Measurements from ENCODE around the gene ACTMAP.
"Not testable (repeated sequence)": the region's sequence is repeated elsewhere in the genome, so short reads cannot be mapped to it uniquely, and the experiment has no call there.

ACTMAP gene

GRCh38 chr19:40791349-40791748, 41.1 kb upstream of the ACTMAP start:
- TF ChIP-seq, protein P1, sequence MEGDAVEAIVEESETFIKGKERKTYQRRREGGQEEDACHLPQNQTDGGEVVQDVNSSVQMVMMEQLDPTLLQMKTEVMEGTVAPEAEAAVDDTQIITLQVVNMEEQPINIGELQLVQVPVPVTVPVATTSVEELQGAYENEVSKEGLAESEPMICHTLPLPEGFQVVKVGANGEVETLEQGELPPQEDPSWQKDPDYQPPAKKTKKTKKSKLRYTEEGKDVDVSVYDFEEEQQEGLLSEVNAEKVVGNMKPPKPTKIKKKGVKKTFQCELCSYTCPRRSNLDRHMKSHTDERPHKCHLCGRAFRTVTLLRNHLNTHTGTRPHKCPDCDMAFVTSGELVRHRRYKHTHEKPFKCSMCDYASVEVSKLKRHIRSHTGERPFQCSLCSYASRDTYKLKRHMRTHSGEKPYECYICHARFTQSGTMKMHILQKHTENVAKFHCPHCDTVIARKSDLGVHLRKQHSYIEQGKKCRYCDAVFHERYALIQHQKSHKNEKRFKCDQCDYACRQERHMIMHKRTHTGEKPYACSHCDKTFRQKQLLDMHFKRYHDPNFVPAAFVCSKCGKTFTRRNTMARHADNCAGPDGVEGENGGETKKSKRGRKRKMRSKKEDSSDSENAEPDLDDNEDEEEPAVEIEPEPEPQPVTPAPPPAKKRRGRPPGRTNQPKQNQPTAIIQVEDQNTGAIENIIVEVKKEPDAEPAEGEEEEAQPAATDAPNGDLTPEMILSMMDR (conservative IDR thresholded peaks at IDR 0.05) = no peak
- TF ChIP-seq ZFX (IDR thresholded peaks at IDR 0.05) = no peak
- H3K27ac ChIP-seq = no peak overlapping the region

DNA sequence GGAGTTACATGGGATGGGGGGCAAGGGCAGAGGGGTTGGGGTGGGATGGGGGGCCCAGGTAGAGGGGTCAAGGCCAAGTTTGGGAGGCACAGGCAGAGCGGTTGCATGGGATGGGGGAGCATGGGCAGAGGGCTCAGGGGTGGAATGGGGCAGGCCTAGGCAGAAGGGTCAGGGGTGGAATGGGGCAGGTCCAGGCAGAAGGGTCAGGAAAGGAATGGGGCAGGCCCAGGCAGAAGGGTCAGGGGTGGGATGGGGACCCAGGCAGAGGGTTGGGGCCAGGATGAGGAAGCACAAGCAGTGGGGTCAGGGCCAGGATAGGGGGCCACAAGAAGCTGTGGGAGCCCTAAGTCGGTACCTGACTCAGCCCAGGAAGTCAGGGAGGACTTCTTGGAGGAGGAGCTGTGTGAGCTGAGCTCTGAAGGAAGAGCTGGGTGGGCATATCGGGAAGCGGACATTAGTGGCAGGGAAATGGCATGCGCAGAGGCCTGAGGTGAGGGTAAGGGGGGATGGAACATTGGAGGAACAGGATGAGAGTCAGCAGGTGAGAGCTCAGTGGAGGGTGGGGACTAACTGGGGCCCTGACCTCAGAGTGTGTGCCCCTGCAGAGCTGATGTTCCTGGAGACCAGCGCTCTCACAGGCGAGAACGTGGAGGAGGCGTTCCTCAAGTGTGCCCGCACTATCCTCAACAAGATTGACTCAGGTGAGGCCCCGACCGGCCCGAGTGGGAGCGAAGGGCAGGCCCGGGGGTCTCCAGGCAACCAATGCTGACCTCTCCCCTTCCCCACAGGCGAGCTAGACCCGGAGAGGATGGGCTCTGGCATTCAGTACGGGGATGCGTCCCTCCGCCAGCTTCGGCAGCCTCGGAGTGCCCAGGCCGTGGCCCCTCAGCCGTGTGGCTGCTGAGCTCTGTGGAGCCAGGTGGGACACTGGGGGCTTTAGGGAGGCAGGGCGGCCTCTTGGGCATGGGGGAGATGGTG, 36.1 kb upstream of the ACTMAP start:
- H3K27ac ChIP-seq = no peak overlapping the region
- no peak for TF ChIP-seq ZFX (IDR thresholded peaks at IDR 0.05)
- TF ChIP-seq, protein P1 (conservative IDR thresholded peaks at IDR 0.05) = no peak

- no peak for TF ChIP-seq ZFX (IDR thresholded peaks at IDR 0.05)
- TF ChIP-seq, protein P1 (conservative IDR thresholded peaks at IDR 0.05) = no peak
- H3K27ac ChIP-seq = no peak overlapping the region
Measured at GRCh38 chr19:40785526-40785925, 35.2 kb upstream of the ACTMAP start.

- H3K27ac ChIP-seq = not testable (repeated sequence)
Measured at GRCh38 chr19:40784146-40784545, 33.9 kb upstream of the ACTMAP start.

- H3K27ac ChIP-seq = no peak overlapping the region
- TF ChIP-seq ZFX (IDR thresholded peaks at IDR 0.05) = no peak
- TF ChIP-seq, protein P1 (conservative IDR thresholded peaks at IDR 0.05) = no peak
Measured at GRCh38 chr19:40783711-40784110, 33.4 kb upstream of the ACTMAP start.

DNA sequence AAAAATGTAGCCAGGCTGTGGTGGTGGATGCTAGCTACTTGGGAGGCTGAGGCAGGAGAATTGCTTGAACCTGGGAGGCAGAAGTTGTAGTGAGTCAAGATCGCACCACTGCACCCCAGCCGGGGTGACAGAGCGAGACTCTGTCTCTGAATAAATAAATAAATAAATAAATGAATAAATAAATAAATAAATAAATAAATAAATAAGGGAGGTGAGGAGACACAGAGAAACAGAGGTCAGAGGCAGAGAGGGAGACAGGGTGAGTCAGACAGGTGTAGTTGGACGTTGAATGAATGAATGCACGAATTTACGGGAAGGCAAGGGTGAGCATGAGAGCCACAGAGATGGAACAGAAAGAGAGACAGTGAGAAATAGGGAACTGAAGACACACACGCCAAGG, 30.9 kb upstream of the ACTMAP start:
- H3K27ac ChIP-seq = no peak overlapping the region
- TF ChIP-seq, protein P1 (conservative IDR thresholded peaks at IDR 0.05) = no peak
- no peak for TF ChIP-seq ZFX (IDR thresholded peaks at IDR 0.05)

DNA sequence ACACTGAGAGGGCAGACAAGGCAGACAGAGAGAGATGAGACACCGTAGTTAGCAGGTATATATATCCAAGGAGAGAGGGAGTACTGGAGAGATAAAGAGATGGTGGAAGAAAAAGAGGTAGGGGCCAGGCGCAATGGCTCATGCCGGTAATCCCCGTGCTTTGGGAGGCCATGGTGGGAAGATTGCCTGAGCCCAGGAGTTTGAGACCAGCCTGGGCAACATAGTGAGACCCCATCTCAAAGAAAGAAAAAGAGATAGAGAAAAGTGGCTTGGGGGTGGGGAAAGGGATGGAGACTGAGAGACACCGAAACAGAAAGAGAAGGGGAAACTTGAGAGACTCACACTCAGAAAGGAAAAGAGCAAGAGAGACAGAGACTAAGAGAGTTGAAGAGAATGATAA, 30.3 kb upstream of the ACTMAP start:
- TF ChIP-seq ZFX (IDR thresholded peaks at IDR 0.05) = no peak
- TF ChIP-seq, protein P1 (conservative IDR thresholded peaks at IDR 0.05) = no peak

More for the DNA sequence above, 30.3 kb upstream of the ACTMAP start:
- H3K27ac ChIP-seq = no peak overlapping the region
